ENCODE data around the gene DIAPH2. TPM values are rescaled to one million over a fixed set of nuclear protein-coding genes. Genes with fewer than 3 reads are reported as not detected.
A peak's percentile ranks its signal among the peaks of the same experiment; 100 is the strongest.

DIAPH2 gene
- total and polyA plus RNA-seq, 2 donors (not counting 1 experiment from before 2014, with no cell fraction given), result 16.8 to 18.5 TPM

- Histone ChIP-seq H3K4me1 (ENCODE audit: control insufficient read depth, extremely low read depth, insufficient read depth, low read length) (no peaks in the 10 kb centered on the region), H3K27ac (ENCODE audit: insufficient read depth, low read length) (no peak overlapping the region), H3K27me3 (ENCODE audit: control insufficient read depth, insufficient read depth, low read length) (no peaks in the 10 kb centered on the region), H3K9ac (ENCODE audit: insufficient read depth, low read length) (no peak overlapping the region), H3K36me3 (ENCODE audit: control insufficient read depth, insufficient read depth, low read length) (no peaks in the 10 kb centered on the region), H3K79me2 (ENCODE audit: control insufficient read depth, insufficient read depth, low read length) (no peaks in the 10 kb centered on the region), H3K4me3 (replicated peaks in 1 of 4; ENCODE audit: control extremely low read depth in 1 of 4, insufficient read depth in 1 of 4, low read depth in 3 of 4, low read length in 4 of 4) (no peak overlapping the region), H2AFZ (ENCODE audit: low read length) (no peak overlapping the region), H4K20me1 (ENCODE audit: control insufficient read depth, extremely low read depth, insufficient read depth, low read length) (no peaks in the 10 kb centered on the region), H3K9me3 (ENCODE audit: control insufficient read depth, insufficient read depth, low read depth, low read length) (no peaks in the 10 kb centered on the region), H3K4me2 (ENCODE audit: extremely low read depth, insufficient read depth, low read length) (no peak overlapping the region)
- peak; percentile 42 to 43 for DNase-seq (ENCODE audit: low read depth in 2 of 2)
- TF ChIP-seq CTCF (conservative IDR thresholded peaks at IDR 0.05 in 1 of 2, IDR thresholded peaks at IDR 0.05 in 1 of 2; ENCODE audit: low read depth in 1 of 2, low read length in 2 of 2) (no peak), EZH2 (IDR thresholded peaks at IDR 0.05; ENCODE audit: low read length, missing control alignments) (no peak)
Observed at GRCh38 chrX:97126020-97126419, 441.4 kb downstream of the DIAPH2 start.

- Histone ChIP-seq H3K79me2 (ENCODE audit: control insufficient read depth, insufficient read depth, low read length) (no peaks in the 10 kb centered on the region), H3K27ac (ENCODE audit: insufficient read depth, low read length) (no peak overlapping the region), H3K9me3 (ENCODE audit: control insufficient read depth, insufficient read depth, low read depth, low read length) (no peaks in the 10 kb centered on the region), H3K4me2 (ENCODE audit: extremely low read depth, insufficient read depth, low read length) (no peak overlapping the region), H3K27me3 (ENCODE audit: control insufficient read depth, insufficient read depth, low read length) (no peaks in the 10 kb centered on the region), H3K4me3 (replicated peaks in 1 of 4; ENCODE audit: control extremely low read depth in 1 of 4, insufficient read depth in 1 of 4, low read depth in 3 of 4, low read length in 4 of 4) (no peak overlapping the region), H3K9ac (ENCODE audit: insufficient read depth, low read length) (no peak overlapping the region), H3K36me3 (ENCODE audit: control insufficient read depth, insufficient read depth, low read length) (no peaks in the 10 kb centered on the region), H2AFZ (ENCODE audit: low read length) (no peak overlapping the region), H4K20me1 (ENCODE audit: control insufficient read depth, extremely low read depth, insufficient read depth, low read length) (no peaks in the 10 kb centered on the region), H3K4me1 (ENCODE audit: control insufficient read depth, extremely low read depth, insufficient read depth, low read length) (no peaks in the 10 kb centered on the region)
- TF ChIP-seq EZH2 (IDR thresholded peaks at IDR 0.05; ENCODE audit: low read length, missing control alignments), result no peak
- no peak for TF ChIP-seq CTCF (conservative IDR thresholded peaks at IDR 0.05 in 1 of 2, IDR thresholded peaks at IDR 0.05 in 1 of 2; ENCODE audit: low read depth in 1 of 2, low read length in 2 of 2)
- DNase-seq (ENCODE audit: low read depth in 2 of 2), result no peak
Observed at GRCh38 chrX:97132664-97133415, 448.2 kb downstream of the DIAPH2 start.

GRCh38 chrX:97145934-97146333 lies 461.3 kb downstream of the DIAPH2 start:
- Histone ChIP-seq H3K9me3 (ENCODE audit: control insufficient read depth, insufficient read depth, low read depth, low read length) (no peaks in the 10 kb centered on the region), H3K27ac (ENCODE audit: insufficient read depth, low read length) (no peak overlapping the region), H3K4me3 (replicated peaks in 1 of 4; ENCODE audit: control extremely low read depth in 1 of 4, insufficient read depth in 1 of 4, low read depth in 3 of 4, low read length in 4 of 4) (no peak overlapping the region), H3K79me2 (ENCODE audit: control insufficient read depth, insufficient read depth, low read length) (no peaks in the 10 kb centered on the region), H3K27me3 (ENCODE audit: control insufficient read depth, insufficient read depth, low read length) (no peaks in the 10 kb centered on the region), H2AFZ (ENCODE audit: low read length) (no peak overlapping the region), H3K4me1 (ENCODE audit: control insufficient read depth, extremely low read depth, insufficient read depth, low read length) (no peaks in the 10 kb centered on the region), H4K20me1 (ENCODE audit: control insufficient read depth, extremely low read depth, insufficient read depth, low read length) (no peaks in the 10 kb centered on the region), H3K36me3 (ENCODE audit: control insufficient read depth, insufficient read depth, low read length) (no peaks in the 10 kb centered on the region), H3K4me2 (ENCODE audit: extremely low read depth, insufficient read depth, low read length) (no peak overlapping the region), H3K9ac (ENCODE audit: insufficient read depth, low read length) (no peak overlapping the region)
- no peak for DNase-seq (ENCODE audit: low read depth in 2 of 2)
- TF ChIP-seq CTCF (conservative IDR thresholded peaks at IDR 0.05 in 1 of 2, IDR thresholded peaks at IDR 0.05 in 1 of 2; ENCODE audit: low read depth in 1 of 2, low read length in 2 of 2) (no peak), EZH2 (IDR thresholded peaks at IDR 0.05; ENCODE audit: low read length, missing control alignments) (no peak)

Data from fibroblast of lung (primary cell).